ENCODE measurements around the gene CCDC192.
"Not testable (repeated sequence)": the region's sequence is repeated elsewhere in the genome, so short reads cannot be mapped to it uniquely, and the experiment has no call there.

Gene CCDC192

DNA sequence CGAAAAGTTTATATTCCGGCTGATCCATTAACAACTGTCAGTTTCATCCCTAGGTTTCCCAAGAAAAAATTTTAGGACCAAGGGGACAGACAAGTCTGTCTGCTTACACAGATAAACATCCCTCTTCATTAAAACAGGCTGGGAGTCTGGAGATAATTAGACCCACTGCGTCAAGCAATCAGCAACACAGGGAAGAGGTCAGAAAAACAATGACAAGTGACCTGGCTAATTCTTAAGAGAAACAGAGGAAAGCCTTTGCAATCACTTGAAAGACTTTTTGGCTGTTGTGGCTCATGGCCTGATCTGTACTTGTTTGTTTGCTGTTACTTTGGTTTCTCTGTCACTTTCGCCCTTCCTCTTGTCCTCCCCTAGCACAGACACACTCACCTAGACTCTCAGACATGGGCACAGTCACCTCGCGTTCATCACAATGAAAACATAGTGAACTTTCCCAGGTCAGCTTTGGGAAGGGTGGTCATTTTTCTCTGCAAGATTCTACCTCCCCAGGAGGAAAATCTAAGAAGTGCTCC lies 2.9 kb upstream of the CCDC192 start:
- no peak for DNase-seq

DNA sequence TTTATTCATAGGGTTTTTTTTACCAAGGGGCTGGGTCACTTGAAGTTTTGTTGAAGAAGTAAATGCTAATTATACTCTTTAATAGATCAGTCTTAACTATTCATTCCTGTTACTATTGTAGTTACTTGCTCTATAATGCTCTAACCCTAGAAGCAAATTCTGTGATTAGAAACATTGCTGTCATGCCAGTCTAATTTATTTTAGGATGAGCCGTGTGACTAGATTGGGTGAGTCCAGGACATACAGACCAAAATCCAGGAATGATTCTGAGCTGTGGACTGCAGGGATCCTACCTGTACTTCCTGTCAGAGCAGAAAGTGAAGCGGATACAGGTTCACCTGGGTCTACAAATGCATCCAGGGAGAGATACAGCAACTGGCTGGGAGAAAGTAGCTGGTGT lies 757 bp upstream of the CCDC192 start:
- no peak for DNase-seq

DNA sequence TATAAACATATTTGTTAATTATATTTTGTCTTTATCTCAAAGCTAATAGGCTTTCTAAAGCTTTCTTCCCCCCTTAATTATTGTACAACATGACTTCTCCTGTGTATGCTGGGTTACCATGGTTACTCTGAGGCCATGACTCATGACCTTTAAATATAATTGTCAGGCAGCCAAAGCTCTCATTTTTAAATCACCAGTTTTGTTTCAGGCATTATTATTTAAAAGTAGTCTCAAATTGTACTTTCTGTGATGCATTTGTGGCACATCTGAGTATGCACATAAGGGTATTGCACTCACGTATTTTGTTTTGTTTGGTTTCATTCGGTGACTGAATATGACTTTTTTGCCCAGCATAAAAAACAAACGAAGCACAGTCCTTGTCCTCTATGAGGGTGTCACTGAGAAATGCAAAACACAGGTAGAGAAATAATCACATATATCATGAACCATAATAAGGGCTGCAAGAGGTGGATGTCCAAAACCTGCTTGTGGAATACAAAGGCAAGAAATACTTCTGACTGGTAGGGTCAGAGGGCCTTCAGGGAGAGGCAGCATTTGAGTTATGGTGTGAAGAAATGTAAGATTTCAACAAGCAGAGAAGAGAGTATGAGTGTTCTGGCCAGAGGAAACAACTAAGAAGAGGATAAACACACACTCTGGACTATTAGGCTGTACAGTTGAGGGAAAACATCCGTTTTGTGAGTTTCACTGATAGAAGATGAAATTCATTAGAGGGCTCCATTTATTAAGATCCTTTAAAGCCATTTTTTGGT lies 2.1 kb downstream of the CCDC192 start:
- no peak for DNase-seq

DNA sequence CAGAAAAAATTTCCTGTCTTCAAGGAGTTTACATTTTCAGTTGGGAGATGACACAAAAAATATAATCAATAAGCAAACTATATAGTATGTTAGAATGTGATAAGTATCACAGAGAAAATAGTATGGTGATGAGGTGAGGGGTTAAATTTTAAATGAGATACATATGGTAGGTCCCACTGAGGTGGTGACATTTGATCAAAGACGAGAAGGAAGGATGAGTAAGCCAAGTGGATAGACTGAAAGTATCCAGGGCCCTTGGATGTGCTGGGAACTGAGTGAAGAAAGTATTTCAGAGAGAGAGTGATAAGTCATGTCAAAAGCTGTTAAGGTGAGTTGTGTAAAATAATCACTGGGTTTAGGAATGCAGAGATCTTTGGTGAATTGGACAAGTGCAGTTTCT lies 3.5 kb downstream of the CCDC192 start:
- DNase-seq = no peak

DNA sequence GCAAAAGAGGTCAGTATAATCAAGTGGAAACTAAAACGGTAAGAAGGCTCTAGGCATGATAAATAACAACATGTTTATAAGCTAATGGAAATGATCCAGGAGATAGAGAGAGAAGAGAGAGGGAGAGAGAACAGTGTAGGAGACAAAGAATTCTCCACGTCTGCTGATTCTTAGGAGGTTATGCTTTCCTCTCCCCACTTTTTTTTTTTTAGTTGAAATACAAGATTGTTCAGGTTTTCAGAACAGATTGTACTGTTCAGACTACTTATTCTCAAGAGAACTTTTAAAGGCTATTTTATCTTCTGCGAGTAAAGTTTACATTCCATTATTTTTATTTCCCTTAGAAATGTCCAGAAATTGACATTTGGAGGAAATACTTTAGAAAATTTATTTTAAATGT lies 4.0 kb downstream of the CCDC192 start:
- no peak for DNase-seq

DNA sequence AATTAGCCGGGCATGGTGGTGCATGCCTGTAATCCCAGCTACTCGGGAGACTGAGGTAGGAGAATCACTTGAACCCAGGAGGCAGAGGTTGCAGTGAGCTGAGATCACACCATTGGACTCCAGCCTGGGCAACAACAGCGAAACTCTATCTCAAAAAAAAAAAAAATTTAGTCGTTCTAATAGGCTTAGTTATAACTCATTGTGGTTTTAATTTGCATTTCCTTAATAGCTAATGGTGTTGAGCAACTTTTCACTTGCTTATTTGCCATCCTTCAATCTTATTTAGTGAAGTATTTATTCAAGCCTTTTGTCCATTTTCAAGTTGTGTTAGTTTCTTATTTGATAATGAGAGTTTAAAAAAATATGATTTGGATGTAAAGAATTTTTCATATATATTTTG lies 9.9 kb downstream of the CCDC192 start:
- not testable (repeated sequence) for DNase-seq

DNA sequence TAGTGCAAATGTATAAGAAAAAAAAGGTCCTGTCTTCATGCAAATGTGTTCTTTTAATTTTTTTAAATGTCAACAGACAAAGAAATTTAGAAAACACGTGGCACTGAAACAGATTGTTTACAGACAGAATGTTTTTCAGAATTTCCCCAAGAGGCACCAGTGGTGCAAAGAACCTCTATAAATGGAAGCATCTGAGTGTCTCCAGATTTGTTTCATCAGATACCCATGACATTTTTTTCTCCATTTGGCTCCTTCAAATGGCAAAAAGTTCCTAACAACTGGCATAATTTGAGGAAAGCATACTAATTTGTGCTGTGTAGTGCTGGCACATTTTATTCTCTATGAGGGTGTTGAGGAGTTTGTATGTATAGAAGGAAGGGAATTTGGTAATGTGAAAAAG lies 15.0 kb downstream of the CCDC192 start:
- no peak for DNase-seq

DNA sequence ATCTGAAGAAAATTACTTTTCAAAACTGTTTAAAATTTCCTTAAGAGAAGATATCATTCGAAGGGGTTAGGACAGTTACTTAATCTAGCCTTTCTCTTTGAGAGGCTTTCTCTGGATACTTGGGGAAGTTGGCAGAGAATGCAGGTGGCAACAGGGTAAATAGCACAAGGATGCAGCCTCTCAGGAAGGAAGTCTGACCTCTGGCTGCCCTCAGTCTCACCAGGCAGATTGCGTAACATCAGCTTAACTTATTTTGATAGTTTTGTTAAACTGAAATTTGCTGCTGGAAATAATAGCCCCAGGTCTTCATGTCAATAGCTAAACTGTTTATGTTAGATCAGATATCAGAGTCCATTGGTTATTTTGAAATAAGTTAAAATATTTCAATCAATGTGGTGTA lies 20.4 kb downstream of the CCDC192 start:
- no peak for DNase-seq

DNA sequence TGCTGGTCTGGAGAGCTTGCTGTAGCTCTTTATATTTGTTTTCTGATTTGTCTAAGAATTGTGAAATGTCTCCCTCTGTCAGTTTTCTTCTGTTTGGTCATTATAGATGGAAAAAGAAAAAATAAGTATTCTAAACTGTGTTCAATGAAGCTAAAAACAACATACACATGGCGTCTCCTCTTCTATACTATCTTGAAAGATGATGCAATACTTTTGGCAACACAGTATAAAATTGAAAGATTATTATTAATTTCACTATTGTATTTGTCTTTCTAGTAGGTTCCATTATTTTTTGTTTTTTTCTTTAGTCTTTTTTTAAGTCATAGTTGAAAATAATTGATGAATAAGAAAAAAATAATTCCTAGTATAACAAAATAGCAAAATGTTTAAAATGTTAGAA lies 22.5 kb downstream of the CCDC192 start:
- no peak for DNase-seq

DNA sequence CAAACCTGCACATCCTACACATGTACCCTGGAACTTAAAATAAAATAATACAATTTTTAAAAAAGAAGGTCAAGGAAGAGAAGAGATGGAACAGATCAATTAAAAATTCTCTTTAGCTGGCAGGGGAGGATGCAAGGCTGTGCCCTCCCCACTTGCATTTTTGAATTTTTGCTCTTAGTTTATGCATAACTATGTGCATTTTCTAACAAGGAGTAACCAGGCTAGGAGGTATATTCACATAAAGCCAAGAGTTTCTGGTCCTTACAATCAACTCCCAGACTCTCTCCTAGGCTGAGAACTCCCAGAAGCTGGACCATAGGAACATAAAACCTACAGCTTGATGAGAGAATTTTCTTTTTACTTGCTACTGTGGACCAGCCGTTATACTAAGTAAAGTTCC lies 29.8 kb downstream of the CCDC192 start:
- no peak for DNase-seq

DNA sequence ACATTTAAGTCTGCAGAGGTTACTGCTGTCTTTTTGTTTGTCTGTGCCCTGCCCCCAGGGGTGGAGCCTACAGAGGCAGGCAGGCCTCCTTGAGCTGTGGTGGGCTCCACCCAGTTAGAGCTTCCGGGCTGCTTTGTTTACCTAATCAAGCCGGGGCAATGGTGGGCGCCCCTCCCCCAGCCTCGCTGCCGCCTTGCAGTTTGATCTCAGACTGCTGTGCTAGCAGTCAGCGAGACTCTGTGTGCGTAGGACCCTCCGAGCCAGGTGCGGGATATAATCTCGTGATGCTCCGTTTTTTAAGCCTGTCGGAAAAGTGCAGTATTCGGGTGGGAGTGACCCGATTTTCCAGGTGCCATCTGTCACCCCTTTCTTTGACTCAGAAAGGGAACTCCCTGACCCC lies 36.2 kb downstream of the CCDC192 start:
- DNase-seq = not testable (repeated sequence)

DNA sequence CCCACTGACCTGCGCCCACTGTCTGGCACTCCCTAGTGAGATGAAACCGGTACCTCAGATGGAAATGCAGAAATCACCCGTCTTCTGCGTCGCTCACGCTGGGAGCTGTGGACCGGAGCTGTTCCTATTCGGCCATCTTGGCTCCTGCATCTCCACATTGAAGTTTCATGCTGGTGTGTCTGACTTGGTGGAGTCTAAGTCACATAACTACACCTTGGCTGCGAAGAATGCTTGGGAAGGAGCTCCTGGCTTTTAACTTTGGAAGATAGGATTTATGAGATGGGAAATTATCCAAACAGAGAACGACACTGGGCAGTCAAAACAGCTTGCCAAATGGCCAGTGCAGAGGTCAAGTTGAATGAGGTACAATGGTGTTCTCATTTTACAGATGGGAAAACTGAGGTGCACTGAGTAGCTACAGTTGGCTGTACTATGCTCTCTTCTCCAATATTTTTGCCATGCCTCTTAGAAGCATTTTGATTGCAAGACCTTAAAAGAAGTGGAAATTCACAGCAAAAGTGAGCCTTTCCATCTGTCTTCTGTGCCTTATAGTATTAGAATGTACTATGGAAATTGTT lies 36.7 kb downstream of the CCDC192 start:
- no peak for DNase-seq

DNA sequence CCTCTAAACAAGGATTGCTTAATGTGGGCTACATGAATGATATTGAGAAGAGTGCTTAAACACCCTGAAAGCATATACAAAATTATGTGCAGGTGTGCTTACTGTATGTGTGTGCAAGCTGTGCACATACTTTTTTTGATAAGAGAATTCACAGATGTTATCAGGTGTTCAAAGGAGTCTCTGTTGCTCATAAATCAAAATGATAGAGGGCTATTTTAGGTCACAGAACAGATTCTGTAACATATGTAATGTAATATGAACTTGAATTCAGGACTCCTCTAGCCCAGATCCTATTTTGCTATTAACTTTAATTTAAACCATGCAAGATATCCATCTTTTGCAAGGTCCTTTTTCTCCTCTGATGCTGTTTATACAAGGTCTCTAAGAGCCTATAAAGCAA lies 38.2 kb downstream of the CCDC192 start:
- DNase-seq = no peak

DNA sequence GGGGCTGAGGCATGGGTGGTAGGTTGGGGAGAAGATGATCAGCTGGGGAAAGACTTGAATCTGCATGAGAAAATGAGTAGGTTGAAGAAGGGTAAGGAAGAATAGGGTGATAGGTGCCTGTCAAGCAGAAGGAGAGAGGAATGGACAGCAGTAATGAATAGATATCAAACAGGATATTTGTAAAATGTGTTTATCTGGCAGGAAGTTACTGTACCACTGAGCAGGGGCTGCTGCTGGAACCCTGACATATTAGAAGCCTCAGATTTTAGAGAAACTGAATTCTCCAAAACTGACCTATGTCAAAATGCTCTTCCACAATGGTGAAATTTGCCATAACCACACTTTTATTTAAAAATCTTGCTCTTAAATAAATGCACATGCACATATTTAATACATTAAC lies 41.0 kb downstream of the CCDC192 start:
- DNase-seq = no peak

DNA sequence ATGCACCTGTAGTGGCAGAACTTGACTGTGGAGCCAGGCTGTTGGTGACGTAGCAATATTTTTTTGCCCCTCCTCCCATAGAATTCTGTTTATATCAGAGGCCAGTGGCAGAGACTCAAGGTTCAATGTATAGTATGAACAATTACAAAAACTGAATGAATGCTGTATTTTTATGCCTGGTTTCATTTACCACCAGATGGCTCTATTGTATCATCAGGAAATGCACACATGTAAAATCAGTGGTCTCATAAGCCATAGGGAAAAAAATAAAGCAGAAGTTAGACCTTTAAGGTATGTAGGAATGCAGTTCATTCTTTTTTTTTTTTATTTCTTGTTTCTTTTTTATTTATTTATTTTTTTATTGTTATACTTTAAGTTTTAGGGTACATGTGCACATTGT lies 43.6 kb downstream of the CCDC192 start:
- no peak for DNase-seq

DNA sequence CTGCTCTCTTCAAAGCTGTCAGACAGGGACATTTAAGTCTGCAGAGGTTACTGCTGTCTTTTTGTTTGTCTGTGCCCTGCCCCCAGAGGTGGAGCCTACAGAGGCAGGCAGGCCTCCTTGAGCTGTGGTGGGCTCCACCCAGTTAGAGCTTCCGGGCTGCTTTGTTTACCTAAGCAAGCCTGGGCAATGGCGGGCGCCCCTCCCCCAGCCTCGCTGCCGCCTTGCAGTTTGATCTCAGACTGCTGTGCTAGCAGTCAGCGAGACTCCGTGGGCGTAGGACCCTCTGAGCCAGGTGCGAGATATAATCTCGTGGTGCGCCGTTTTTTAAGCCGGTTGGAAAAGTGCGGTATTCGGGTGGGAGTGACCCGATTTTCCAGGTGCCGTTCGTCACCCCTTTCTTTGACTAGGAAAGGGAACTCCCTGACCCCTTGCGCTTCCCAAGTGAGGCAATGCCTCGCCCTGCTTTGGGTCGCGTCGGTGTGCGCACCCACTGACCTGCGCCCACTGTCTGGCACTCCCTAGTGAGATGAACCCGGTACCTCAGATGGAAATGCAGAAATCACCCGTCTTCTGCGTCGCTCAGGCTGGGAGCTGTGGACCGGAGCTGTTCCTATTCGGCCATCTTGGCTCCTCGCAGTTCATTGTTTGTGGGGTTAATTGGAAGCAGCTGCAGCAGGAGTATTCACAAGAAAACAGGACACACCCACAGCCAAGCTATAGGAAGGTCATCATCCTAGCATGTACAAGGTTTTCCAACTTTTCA lies 49.5 kb downstream of the CCDC192 start:
- not testable (repeated sequence) for DNase-seq

DNA sequence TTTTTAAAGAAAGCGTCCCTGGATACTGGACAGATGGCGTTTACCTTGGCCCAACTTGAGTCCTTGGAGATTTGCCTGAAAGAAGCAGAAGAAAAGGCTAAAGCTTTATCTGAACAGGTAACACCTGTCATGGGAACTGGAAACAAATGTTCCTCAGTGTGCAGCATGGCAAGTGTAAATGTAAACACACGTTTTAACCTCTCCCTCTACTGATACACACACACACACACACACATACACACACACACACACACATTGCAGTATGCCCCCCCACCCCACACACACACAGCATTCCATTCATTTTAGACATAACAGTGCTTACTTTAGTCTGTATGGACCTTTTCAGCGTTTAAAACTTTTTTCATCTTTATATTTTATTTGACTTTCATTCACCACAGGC lies 51.1 kb downstream of the CCDC192 start:
- DNase-seq = no peak

DNA sequence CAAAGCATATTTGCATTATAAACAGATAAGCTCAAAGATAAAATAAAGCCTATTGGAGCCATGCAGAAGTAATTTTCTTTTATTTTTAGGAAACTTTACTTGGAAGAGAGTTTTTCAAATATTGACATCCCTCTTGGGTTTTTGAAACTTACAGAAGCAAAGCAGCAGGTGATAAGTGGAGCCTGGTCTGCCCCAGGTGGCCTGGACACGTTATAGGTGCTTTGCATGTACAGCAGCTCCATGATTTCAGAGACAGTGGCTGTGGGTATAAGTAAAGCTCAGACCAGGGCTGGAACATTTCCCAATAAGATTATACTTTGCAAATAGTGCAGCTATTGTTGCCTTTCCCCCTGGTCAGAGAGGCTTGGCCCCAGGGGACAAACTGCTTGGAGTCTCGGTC lies 51.5 kb downstream of the CCDC192 start:
- DNase-seq = no peak

DNA sequence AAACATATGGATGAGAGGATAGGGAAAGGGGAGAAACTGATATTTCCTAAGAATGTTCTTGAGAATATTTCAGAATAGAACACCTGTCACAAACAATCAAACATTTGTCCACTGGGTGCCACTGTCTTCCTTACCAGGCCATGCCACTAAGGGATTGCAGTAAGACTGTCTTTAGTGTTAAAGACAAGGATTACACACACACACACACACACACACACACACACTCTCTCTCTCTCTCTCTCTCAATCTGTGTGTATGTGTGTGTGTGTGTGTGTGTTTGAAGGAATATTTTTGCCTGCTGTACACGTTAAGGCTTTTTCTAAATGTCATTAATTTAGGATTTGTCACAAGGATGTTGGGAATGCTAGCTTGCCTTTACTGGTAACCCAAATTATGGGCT lies 54.4 kb downstream of the CCDC192 start:
- DNase-seq = peak; percentile 29

DNA sequence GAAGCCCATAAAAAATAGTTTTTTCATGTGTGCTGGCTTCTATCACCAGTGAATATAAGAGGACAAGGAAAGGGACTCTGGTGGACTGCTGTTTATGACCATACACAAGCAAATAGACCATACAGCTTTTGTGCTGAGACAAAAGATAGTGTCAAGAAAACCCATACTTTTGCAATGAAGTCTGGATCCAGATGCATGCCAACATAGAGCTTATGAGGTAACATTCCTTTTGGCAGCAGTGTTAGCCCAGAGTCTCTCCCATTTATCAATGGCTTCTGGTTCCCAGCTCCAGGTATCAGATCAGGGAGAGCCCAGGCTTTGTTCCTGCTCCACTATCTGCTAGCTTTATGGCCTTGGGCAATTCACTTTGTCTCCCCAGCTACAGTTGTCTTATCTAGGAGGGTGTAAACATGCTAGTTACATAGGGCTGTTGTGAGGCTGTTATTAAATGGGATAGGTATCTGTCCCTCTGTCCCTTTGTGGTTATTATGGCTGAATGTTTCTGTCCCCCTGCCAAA lies 55.6 kb downstream of the CCDC192 start:
- DNase-seq = no peak

DNA sequence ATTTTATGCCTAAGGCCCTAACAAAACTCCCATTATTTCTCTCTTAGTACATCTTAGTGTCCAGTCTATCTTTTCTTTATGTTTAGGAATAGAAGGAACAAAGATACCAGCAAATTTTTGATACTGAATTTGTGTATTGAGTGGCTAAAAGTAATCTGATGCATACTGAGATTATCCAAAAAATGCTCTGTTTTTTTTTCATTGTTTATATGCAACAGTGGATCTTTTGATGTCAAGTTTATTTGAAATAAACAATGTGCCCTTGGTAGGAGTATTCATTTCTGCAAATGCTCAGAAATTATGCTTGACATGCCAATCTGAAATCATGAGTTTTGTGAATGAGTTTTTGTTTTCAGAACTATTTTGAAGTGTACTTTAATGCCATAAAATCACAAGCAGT lies 58.7 kb downstream of the CCDC192 start:
- DNase-seq = no peak

DNA sequence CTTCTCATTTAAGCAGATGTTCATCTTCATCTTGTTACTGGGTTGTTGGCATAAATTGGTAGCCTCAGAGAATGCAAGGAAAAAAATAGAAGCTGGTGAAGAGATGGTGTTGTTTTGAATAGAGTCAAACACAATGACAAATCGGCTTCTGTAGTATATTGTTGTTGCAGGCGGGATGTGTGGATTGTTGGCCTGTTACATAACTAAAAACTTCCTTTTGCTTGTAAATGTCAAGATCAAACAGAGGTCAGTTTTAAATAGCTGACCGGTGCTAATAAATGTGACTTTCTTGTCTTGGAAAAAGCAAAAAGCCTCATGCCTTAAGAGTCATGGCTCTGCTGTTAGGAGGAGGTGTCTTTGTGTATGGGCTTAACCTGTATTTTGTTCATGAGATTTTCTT lies 59.2 kb downstream of the CCDC192 start:
- DNase-seq = no peak

DNA sequence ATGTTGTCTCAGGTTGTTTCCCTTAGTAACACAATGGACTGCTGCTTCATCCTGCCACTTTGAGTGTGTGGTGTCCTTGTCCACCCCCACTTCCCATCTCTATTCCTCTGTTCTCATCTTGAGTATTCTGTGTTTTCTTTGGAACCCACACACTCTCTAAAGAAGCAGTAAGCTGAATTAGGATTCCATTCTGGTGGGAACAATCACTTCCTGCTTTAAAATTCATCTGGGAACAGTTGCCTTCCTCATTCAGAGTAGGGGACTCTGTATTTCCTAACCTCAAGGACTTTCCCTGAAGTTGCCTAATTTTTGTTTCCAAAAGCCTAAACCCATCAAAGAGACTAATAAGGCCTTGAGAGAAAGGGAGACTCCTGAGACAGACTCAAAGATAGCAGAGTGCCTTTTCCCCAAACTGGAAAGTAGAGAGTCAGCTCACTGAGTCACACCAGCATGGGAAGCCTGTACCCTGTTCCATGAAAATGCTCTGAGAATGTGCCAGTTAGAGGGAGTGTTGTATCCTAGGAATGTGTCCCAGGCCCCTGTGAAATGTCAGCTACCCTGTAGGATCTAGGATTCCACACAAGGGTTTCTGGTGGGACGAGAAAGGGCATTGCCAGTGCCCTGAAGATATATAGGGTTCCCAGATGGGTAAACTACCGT lies 63.6 kb downstream of the CCDC192 start:
- DNase-seq = no peak

All from CD4-positive, alpha-beta T cell treated with Interleukin-4 for 4 hours (primary cell).